Hepatic stellate cell (primary cell): ENCODE results near the gene RPS6KA2.
"Not testable (repeated sequence)": the region's sequence is repeated elsewhere in the genome, so short reads cannot be mapped to it uniquely, and the experiment has no call there.

ENCODE experiments used
- DNase-seq: peaks from one replicate; pipeline ENCODE4 v3.0.0; 2011; ENCODE audit warnings: low spot score

Gene RPS6KA2

DNA sequence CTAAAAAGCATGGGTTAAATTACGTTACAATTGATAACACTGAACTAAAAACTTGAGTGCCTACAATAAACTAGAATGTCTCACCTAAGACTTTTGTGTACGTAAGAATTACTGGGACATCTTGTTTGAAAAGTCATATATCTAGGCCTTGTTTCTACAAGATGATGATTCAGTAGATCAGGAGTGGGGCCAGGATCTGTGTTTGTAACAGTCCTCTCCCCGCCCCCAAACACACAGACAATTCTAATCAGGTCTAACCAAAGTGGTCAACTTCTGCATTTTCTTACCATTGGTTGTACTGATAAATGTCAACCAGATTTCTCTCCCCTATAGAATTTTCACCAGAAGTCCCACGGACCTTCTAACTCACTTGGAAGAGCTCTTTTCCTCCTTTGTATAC is 97.5 kb downstream of the RPS6KA2 start:
- no peak for DNase-seq

DNA sequence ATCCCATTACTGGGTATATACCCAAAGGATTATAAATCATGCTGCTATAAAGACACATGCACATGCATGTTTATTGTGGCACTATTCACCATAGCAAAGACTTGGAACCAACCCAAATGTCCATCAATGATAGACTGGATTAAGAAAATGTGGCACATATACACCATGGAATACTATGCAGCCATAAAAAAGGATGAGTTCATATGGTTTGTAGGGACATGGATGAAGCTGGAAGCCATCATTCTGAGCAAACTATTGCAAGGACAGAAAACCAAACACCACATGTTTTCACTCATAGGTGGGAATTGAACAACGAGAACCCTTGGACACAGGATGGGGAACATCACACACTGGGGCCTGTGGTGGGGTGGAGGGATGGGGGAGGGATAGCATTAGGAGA is 98.0 kb downstream of the RPS6KA2 start:
- DNase-seq = not testable (repeated sequence)

DNA sequence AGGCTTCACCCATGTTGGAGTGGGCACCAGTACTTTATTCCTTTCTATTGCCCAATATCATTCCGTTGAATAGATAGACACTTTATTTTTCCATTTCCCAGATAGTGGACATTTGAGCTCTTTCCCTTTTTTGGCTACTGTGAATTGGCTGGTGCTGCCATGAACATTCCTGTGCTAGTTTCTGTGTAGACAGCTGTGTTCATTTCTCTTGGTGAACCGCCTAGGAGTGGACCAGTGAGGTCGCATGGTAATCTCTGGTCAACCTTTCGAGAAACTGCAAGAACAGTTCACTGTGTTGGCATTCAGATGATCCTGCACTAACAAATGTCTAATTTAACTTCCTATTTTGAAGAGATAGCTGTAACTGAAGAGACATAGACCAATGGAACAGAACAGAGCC is 99.2 kb downstream of the RPS6KA2 start:
- no peak for DNase-seq

DNA sequence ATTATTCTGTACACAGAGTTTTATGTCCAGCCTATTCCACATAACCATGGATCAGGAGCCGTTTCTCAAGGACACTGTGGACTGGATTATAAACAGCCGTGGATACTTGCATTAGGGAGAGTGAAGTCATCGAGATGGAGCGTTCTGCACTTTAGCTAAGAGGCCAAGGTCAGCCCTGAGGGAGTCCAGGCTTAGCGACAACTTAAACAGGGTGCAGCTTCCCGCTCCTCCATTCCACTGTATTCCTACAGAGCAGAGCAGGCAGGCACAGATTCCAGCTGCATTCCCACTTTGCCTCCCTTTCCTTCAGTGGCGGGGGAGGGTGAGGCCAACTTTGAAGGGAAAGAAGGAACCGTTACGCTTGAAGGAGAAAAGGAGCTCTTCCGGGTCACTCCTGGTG is 100.1 kb downstream of the RPS6KA2 start:
- no peak for DNase-seq

DNA sequence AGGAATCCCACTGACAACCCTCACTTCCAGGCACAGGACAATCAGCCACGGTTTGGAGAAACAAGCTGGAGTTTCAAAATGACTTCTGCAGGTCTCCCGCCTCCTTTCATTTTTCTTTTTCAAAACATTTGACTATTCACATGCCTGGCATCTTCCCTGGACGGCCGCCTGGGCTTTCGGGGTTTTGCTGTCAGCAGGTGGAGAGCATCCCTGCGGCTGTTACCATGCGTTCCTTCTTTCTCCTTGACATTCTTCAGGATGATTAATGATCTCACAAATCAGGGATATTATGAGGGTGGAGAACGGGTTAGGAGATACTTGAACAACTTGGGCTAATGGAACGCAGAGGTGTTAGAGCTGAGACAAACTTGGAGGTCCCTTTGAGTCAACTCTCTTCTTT is 101.5 kb downstream of the RPS6KA2 start:
- no peak for DNase-seq

DNA sequence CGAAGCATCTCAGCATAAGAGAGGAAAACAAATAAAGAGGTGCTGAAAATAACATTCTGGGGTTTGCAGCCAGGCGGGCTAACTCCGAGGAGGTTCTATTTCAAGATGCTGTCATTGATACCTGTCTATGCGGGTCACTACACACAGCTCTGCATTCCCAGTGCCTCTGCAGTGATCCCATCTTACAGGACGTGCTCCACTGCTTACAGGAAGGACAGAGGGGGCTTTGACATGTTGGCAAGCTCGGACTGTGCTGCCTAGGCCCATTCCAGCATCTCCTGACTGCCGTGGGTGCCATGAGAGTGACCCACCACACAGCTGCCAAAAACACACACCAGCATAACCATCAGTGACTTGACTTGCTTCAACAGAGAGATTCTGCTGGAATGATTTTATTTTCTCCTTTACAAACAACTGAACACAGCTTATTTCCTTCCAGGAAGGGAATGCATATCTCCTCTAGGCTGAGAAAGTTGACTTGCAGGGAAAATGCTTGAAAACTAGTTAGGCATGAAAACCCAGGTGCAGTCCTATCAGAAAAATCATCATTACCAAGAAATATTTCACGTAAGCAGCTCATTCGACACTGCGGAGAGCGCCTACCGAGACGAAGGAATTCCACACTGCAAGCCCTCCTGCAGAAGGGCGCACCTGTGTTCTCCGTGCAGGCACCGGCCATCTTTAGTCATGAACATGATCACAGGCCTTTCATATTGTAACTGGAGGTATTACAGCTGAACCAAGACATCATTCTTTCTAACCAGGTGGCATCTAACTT is 103.1 kb downstream of the RPS6KA2 start:
- DNase-seq = no peak

DNA sequence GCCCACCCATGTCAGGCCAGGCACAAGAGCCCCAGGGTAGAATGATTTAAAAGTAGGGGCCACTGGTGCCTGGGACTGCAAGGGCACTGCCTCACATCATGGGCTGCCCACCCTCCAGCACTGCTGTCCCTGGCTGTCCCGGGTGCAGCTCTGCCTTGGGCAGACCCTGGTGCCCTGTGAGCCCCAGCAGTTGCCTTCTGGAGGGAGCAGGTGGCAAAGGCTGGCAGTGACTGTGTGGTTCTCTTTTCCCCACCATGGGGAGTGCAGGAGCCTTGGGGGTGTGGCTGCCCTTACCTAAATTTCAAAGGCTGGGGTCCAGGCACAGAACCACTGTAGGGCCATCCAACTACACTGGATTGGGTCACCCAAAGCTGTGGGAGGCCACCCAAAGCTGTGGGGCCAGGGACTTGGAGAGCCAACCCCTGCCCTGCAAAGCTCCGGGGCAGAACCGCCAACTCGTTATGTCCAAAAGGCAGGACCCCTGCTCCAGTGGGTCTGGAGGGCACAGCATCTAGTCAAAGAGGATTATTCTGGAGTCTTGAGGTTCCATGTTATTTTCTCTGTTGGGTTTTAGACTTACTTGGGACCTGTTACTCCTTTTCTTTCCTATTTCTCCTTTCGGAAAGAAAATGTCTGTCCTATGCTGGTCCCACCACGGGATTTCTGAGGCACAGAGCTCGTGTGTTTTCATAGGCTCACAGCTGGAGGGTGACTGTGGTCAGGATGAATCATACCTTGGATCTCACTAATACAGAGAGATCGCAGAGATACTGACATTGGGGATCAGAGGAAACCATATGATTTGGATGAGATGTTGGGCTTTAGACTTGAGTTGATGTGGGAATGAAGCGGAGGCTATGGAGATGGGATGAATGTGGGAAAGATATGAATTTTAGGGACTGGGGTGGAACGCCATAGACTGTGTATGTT is 105.9 kb downstream of the RPS6KA2 start:
- peak; percentile 35 for DNase-seq

DNA sequence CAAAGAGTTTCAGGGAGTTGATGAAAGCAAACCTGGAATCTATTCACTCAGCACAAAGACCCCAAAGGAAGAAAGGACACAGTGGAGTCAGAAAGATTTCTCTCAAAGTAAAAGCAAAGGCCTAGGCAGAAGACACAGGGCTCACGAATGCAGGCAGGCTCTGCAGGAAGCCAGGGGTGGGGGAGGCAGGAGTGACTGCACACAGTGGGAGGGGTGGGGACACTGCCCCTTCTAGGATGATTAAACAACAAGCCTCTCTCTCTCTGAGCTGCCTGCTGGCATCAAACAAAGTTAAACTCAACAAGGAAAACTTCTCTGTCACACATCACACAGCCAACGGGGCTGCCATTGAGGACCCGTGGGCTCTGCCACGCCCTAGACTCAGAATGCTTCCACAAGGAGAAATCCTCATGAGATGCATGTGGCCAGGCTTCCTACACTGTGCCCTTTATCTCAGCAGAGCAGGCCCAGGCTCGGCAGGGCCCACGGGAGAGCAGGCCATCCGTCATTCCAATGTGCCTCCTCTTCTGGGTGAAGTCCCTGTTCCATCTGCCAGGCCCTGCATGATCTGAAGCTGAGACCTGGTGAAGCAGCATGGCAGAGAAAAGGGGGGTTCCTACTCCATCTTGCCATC is 110.7 kb downstream of the RPS6KA2 start:
- peak; percentile 17 for DNase-seq

DNA sequence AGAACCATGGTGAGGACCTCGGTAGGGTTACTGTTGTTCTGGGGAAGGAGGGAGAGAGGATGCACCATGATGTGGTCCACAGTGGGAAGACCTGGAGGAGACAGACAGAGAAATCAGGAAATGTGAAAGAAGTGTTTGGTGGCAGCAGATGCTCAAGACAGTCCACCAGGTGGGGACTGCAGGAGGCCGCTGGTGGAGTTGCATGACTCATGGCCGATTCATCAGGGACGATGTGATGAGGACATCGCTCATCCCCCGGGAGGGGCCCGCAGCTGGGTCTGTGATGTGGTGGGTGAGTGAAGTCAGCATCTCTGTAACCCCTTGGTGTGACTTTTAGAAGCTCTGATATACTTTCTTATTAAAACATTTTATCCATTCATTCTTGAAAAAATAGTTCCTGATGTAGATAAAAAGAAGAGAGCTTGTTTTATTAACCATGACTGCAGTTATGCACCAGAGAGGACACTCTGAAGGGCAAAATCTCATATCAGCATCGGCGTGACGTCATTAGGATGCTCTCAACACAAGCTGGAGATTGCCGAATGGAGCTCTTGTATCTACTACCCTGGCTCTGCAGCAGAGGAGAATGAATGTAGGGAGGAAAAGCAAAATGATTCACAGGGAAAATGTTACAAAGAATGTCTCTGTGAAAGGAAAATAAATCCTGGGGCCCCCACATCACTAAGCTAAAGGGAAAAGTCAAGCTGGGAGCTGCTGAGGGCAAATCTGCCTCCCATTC is 111.8 kb downstream of the RPS6KA2 start:
- DNase-seq = peak; percentile 95

DNA sequence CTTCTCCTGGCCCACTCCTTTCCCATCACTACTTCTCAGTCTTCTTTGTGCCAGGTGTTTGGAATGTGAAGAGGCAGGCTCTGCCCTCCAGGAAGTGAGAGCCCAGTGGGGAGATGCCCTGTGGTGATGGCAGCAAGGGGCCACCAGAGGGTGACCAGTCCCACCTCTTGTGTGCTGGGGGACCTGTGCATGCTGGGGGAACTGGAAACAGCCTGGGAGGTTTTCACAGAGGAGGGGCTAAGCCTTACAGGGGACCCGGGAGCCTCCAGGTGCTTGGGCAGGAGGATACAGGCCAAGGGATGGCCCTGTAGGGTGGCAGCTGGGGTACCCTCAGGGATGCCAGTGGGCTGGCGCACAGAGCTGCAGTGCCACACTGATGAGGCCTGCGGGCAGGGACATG is 112.9 kb downstream of the RPS6KA2 start:
- DNase-seq = peak; percentile 24

DNA sequence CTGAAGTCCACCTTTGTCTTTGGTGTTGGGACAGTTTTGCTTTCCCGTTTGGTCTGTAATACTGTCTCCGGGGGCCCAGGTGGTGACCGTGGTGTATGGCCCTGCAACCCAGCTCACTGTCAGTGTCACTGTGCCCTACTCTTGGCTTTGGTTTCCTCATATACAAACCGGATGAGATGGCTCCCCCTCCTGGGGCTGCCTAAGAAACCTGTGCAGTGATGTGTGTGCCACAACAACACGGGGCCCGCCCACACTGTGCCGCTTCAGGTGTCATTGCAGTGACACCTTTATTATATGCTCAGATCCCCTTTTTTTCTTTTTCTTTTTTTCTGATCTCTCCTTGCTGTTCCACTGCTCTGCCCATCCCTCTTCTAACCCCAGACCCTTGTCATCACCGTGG is 114.5 kb downstream of the RPS6KA2 start:
- no peak for DNase-seq

DNA sequence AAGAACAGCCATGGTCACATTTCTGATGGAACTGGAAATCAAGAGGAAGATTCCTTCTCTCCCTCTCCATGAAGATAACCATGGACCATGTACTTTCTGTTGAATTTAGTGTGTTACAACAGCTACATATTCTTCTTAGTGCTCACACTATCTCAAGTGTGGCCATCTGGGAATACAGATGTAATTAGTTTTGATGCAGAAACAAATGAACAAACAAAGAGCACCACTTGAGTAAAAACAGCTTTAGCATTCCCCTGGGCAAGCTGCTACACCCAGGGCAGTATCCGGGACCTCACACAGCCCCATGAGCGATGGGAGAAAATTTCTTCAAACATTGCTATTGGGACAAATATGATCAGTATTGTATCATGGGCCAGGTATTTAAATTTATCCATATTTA is 115.7 kb downstream of the RPS6KA2 start:
- no peak for DNase-seq

DNA sequence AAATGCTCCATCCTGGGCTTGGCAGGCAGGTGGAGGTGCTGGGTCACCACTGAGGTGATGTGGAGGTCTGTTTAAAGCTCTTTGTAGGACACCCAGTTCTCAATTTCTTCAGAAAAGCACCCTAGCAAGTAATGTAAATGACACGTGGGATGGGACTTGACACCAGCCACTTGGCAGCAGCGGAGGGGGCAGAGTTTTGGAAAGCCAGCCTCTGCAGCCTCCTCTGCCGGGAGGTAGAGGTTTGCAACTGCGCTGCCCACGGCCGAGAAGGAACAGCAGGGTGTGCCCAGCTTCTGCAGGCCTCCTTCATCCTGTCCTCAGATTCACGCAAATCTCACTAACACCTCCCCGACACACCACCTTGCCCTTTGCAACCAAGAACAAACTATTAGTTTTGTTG is 117.9 kb downstream of the RPS6KA2 start:
- no peak for DNase-seq

DNA sequence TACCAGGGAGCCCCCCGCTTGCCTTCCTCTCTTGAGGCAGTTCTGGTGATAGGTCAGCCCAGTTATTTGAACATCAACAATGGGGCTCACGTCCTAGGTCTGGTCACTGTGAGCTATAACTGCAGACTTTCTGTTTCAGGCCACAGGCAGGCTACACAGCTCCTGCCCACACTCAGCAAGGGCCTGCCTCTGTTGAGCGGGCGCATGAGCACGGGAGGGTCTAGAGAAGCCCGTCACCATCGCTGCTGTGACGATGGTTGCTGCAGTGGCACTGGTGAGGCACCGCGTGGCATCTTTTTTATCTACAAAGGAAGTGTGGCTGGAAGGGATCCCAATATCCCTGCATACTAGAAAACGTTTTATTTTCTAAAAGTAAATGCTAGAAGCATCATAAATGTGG is 118.3 kb downstream of the RPS6KA2 start:
- DNase-seq = no peak

DNA sequence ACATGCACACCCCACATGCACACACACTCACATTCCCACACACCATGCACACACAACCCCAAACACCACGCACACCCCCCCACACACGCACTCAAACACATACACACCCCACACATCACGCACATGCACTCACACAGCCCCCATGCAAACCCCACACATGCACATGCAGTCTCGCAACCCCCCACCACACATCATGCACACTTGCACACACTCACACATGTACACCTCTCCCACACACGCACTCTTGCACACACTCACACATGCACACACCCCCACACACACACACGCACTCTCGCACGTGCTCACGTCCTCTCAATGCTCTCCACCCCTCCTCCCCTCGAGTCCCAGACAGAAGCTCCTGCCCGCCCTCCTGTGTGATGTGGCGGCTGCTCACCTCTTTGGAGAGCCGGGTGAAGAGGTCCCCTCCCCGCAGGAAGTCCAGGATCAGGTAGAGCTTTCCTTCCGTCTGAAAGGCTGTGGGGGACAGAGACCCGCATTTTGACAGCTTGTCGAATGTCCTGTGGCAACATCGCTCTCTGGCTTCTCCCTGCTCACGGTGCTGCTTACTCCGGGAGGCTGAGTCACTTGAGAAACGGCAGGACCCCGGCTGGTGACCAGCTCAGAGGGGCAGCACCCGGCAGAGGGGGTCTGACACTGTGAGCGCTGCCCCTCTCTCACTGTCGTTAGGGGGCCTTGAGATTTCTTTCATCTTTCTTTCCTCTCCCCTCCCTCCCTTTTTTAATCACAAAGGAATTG is 119.1 kb downstream of the RPS6KA2 start:
- no peak for DNase-seq

DNA sequence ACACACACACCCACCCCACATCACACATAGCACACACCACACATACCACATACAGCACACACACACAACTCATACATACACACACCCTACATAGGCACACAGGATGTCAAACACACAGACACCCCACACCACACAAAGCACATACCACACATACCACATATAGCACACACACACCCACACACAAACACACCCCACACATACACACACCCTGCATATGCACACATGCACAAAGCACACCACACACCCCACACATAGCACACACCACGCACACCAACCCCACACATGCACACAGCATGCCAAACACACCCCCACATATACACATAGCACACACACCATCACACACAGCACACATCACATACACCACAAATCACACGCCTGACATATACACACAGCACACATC is 119.7 kb downstream of the RPS6KA2 start:
- DNase-seq = no peak

DNA sequence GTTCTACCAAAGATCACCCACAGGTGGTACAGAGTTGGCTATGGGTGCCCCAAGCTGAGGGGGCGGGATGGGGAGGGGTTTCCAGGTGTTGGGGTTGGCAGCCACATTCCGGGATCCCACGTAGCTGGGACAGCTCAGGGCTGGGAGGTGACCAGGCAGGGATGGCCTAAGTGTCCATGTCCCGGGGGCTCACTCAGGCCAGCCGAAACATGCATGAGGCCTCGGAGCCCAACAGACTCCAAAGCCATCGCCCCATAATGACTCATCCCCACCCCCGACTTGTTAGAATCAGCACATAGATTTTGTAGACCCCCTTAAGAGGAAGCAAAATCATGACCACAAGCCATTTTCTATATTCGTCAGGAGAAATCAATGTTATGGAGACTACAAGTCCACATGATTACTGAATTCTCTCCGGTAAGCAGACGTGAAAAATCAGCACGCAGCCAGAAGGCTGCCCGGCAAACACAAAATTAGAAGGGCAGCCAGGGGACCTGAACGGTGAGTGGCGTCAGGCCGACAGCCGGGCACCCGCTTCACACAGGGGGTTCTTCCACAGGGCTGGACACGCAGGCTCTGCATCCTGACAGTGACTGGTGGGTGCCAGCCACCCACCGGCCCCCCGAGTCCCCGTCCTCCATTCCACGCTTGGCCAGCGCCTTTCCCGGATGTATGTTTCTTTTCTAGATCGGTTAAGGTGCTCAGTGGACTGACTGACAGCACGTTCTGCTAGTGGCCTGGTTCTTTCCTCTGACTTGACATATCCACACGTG is 121.7 kb downstream of the RPS6KA2 start:
- no peak for DNase-seq

DNA sequence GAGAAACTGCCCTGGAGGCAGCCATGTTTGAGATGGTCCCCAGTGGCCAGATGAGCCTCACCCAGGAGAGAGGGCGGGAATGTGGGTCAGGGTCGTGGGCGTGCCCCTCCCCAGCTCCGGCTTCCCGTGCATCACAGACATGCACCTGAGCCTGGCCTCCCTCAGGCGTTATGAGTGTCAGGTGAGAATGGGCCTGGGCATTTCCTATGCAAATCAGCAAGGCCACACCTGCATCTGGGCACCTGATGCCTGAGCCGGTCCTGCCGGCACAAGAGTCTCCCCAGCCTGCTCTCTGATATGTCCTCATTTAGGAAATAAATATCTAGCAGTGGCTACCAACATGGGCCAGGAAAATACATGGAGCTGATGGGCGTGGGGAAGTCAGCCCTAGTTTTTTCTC is 123.0 kb downstream of the RPS6KA2 start:
- DNase-seq = no peak

DNA sequence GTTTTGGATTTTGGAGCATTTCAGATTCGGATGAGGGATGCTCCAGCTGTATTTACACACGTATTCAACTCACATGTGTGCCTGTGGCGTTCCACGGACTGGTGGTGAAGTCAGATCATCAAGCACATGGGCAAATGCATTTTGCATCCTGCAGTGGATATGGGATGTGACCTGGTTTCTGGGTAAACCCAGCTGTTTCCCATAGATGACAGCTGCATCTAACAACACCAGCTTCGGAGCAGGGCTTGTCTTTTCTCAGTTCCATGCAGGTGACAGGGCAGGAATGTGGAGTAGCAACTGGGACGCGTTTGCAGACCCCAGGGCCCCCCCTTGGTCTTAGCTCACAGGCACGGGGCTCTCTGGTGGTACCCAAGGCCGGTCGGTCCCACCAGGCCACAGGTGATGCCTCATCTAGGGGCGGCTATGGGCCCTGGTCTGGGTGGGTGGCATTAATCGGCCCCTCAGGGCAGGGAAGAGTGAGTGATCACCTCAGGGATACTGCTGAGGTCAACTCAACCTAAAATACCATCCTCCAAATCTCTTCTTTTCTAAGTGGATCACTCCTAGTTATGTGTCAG is 123.8 kb downstream of the RPS6KA2 start:
- DNase-seq = no peak

DNA sequence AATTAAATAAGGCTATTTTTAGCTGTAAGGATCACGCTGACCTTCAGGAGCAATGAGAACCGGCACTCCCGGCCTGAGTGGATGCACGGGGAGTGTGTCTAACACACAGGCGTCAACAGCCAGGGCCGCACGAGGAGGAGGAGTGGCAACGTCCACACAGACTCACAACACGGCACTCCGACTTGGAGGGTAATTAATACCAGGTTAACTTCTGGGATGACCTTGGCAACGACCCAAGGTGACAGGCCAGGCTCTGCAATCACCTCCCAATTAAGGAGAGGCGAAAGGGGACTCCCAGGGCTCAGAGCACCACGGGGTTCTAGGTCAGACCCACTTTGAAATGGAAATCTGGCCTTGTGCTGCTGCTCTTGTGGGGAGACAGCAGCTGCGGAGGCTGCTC is 124.6 kb downstream of the RPS6KA2 start:
- DNase-seq = no peak
